Ishikawa (cell line): ENCODE measurements around the gene ARID1B.

Experiments used
- CEBPB ChIP-seq: IDR thresholded peaks from 2 replicates; pipeline ENCODE4 v1.6.1; 2012
- CREB1 ChIP-seq: IDR thresholded peaks from 2 replicates; pipeline ENCODE4 v1.6.1; 2012; ENCODE audit warnings: low read depth
- EGR1 ChIP-seq: IDR thresholded peaks from 2 replicates; pipeline ENCODE4 v1.6.1; 2012
- EP300 ChIP-seq: IDR thresholded peaks from 2 replicates; pipeline ENCODE4 v1.6.1; 2012; ENCODE audit warnings: borderline replicate concordance
- FOXM1 ChIP-seq: IDR thresholded peaks from 2 replicates; pipeline ENCODE4 v1.6.1; 2012; ENCODE audit warnings: low read depth, borderline replicate concordance
- MAX ChIP-seq: IDR thresholded peaks from 2 replicates; pipeline ENCODE4 v1.6.1; 2012
- NFIC ChIP-seq: IDR thresholded peaks from 2 replicates; pipeline ENCODE4 v1.6.1; 2012
- RAD21 ChIP-seq: IDR thresholded peaks from 2 replicates; pipeline ENCODE4 v1.6.1; 2012; ENCODE audit warnings: low read depth
- REST ChIP-seq: IDR thresholded peaks from 2 replicates; pipeline ENCODE4 v1.6.1; 2012; ENCODE audit warnings: low read depth, mild to moderate bottlenecking
- TAF1 ChIP-seq: IDR thresholded peaks from 2 replicates; pipeline ENCODE4 v1.6.1; 2012; ENCODE audit warnings: low read depth, mild to moderate bottlenecking
- TCF12 ChIP-seq: IDR thresholded peaks from 2 replicates; pipeline ENCODE4 v1.6.1; 2012; ENCODE audit warnings: low read depth
- TEAD4 ChIP-seq: IDR thresholded peaks from 2 replicates; pipeline ENCODE4 v1.6.1; 2012
- USF1 ChIP-seq: IDR thresholded peaks from 2 replicates; pipeline ENCODE4 v1.6.1; 2012
- YY1 ChIP-seq: IDR thresholded peaks from 2 replicates; pipeline ENCODE4 v1.6.1; 2012; ENCODE audit warnings: low read depth
- ZBTB7A ChIP-seq: IDR thresholded peaks from 2 replicates; pipeline ENCODE4 v1.6.1; 2012; ENCODE audit warnings: low read depth

ARID1B gene

GRCh38 chr6:157150076-157150475, 372.9 kb downstream of the ARID1B start:
- TF ChIP-seq RAD21 = no peak
- no peak for TF ChIP-seq ZBTB7A
- no peak for TF ChIP-seq MAX
- no peak for TF ChIP-seq CEBPB
- no peak for TF ChIP-seq TEAD4
- TF ChIP-seq TCF12 = no peak
- TF ChIP-seq REST = no peak
- no peak for TF ChIP-seq FOXM1
- no peak for TF ChIP-seq USF1
- TF ChIP-seq CREB1 = no peak
- TF ChIP-seq EP300 = no peak
- TF ChIP-seq NFIC = no peak
- TF ChIP-seq EGR1 = no peak
- no peak for TF ChIP-seq TAF1
- TF ChIP-seq YY1 = no peak

- TF ChIP-seq ZBTB7A (no peak), TAF1 (no peak), FOXM1 (no peak), EP300 (no peak), EGR1 (no peak), TEAD4 (no peak)
Observed at GRCh38 chr6:157151029-157151428, 373.9 kb downstream of the ARID1B start.

GRCh38 chr6:157151989-157152388, 374.8 kb downstream of the ARID1B start:
- TF ChIP-seq CEBPB (no peak), TEAD4 (no peak), NFIC (no peak), TCF12 (no peak), RAD21 (no peak), REST (no peak), CREB1 (no peak)

- no peak for TF ChIP-seq EP300
- TF ChIP-seq TAF1 = no peak
- no peak for TF ChIP-seq REST
- no peak for TF ChIP-seq USF1
- TF ChIP-seq FOXM1 = no peak
- TF ChIP-seq CREB1 = no peak
- TF ChIP-seq TEAD4 = no peak
- no peak for TF ChIP-seq ZBTB7A
- no peak for TF ChIP-seq NFIC
- no peak for TF ChIP-seq YY1
- TF ChIP-seq TCF12 = no peak
- no peak for TF ChIP-seq RAD21
- no peak for TF ChIP-seq EGR1
- TF ChIP-seq CEBPB = no peak
- TF ChIP-seq MAX = no peak
Observed at GRCh38 chr6:157152556-157152955, 375.4 kb downstream of the ARID1B start.

GRCh38 chr6:157155804-157156203, 378.6 kb downstream of the ARID1B start:
- TF ChIP-seq MAX (no peak), TCF12 (no peak), YY1 (no peak), CEBPB (no peak), EP300 (no peak), RAD21 (no peak), REST (no peak)
